Measurements from ENCODE around the gene MAP1B.

MAP1B gene

GRCh38 chr5:72241346-72242003, 134.2 kb downstream of the MAP1B start:
- no peak overlapping the region for H3K4me3 ChIP-seq (replicated peaks; ENCODE audit: low read depth, low read length)
- DNase-seq (ENCODE audit: low read depth), result no peak
- no peak for TF ChIP-seq CTCF (IDR thresholded peaks at IDR 0.05; ENCODE audit: low read length, missing control alignments)

- no peak overlapping the region for H3K4me3 ChIP-seq (replicated peaks; ENCODE audit: low read depth, low read length)
- DNase-seq (ENCODE audit: low read depth), result no peak
- TF ChIP-seq CTCF (IDR thresholded peaks at IDR 0.05; ENCODE audit: low read length, missing control alignments), result no peak
These were observed 135.7 kb downstream of the MAP1B start for GRCh38 chr5:72242796-72243475.

- TF ChIP-seq CTCF (IDR thresholded peaks at IDR 0.05; ENCODE audit: low read length, missing control alignments), result no peak
- no peak for DNase-seq (ENCODE audit: low read depth)
- no peak overlapping the region for H3K4me3 ChIP-seq (replicated peaks; ENCODE audit: low read depth, low read length)
These were observed 136.4 kb downstream of the MAP1B start for GRCh38 chr5:72243706-72244105.

- H3K4me3 ChIP-seq (replicated peaks; ENCODE audit: low read depth, low read length), result no peak overlapping the region
- TF ChIP-seq CTCF (IDR thresholded peaks at IDR 0.05; ENCODE audit: low read length, missing control alignments), result peak; percentile 57
- DNase-seq (ENCODE audit: low read depth), result peak; percentile 75
These were observed 137.6 kb downstream of the MAP1B start for GRCh38 chr5:72244862-72245371.

GRCh38 chr5:72245546-72245945, 138.3 kb downstream of the MAP1B start:
- DNase-seq (ENCODE audit: low read depth), result no peak
- TF ChIP-seq CTCF (IDR thresholded peaks at IDR 0.05; ENCODE audit: low read length, missing control alignments), result no peak
- no peak overlapping the region for H3K4me3 ChIP-seq (replicated peaks; ENCODE audit: low read depth, low read length)

- TF ChIP-seq CTCF (IDR thresholded peaks at IDR 0.05; ENCODE audit: low read length, missing control alignments), result peak; percentile 53
- H3K4me3 ChIP-seq (replicated peaks; ENCODE audit: low read depth, low read length), result no peak overlapping the region
- DNase-seq (ENCODE audit: low read depth), result peak; percentile 61
These were observed 138.8 kb downstream of the MAP1B start for GRCh38 chr5:72245951-72246532.
